H1 (cell line): ENCODE measurements around the gene USP7. TPM values are rescaled to one million over a fixed set of nuclear protein-coding genes. Genes with fewer than 3 reads are reported as not detected.

Experiments
- CTCF ChIA-PET: fragments of 300-600 bp; sonication (Branson Sonifier 250); formaldehyde crosslinking; loops from one replicate; lab custom pipeline; 2021; ENCODE audit not compliant: partially characterized antibody; lab: Charles Lee
- POLR2A ChIA-PET: fragments of 300-600 bp; sonication (Branson Sonifier 250); formaldehyde crosslinking; loops from one replicate; lab custom pipeline; 2021; ENCODE audit warnings: inconsistent platforms; ENCODE audit not compliant: partially characterized antibody; lab: Charles Lee
- DNase-seq, 2 experiments: peaks; one replicate each; pipeline versions ENCODE4 v3.0.0 to v3.0.0-alpha.2; 2010 to 2022; ENCODE audit warnings: low spot score in 2 of 2, low read depth in 1 of 2, mixed read lengths in 1 of 2
- FAIRE-seq: peaks from 2 replicates; lab custom pipeline; 2011; peaks lifted over from hg19 to GRCh38; lab: Jason Lieb, UNC
- H2AFZ ChIP-seq: 2 replicates; pipeline ENCODE4 v1.8.1; 2012; ENCODE audit warnings: low read length, inconsistent platforms
- H2AK5ac ChIP-seq: 2 replicates; pipeline ENCODE4 v1.6.1; 2013; ENCODE audit warnings: low read depth, low read length
- H2BK120ac ChIP-seq: replicated peaks from 2 replicates; pipeline ENCODE3; 2013; ENCODE audit warnings: low read depth, low read length, inconsistent platforms
- H2BK12ac ChIP-seq: 2 replicates; pipeline ENCODE4 v1.6.1; 2013; ENCODE audit warnings: low read depth, low read length
- H2BK15ac ChIP-seq: 2 replicates; pipeline ENCODE4 v1.6.1; 2013; ENCODE audit warnings: low read length
- H2BK20ac ChIP-seq: 2 replicates; pipeline ENCODE4 v1.6.1; 2013; ENCODE audit warnings: low read length
- H2BK5ac ChIP-seq: 2 replicates; pipeline ENCODE4 v1.6.1; 2013; ENCODE audit warnings: low read depth, low read length
- H3K14ac ChIP-seq: 2 replicates; pipeline ENCODE4 v1.6.1; 2013; ENCODE audit warnings: inconsistent platforms; ENCODE audit not compliant: insufficient read length
- H3K18ac ChIP-seq: 2 replicates; pipeline ENCODE4 v1.6.1; 2013; ENCODE audit warnings: low read length; ENCODE audit errors: extremely low read depth
- H3K23ac ChIP-seq: 2 replicates; pipeline ENCODE4 v1.6.1; 2013; ENCODE audit warnings: inconsistent platforms; ENCODE audit not compliant: insufficient read length
- H3K23me2 ChIP-seq: 2 replicates; pipeline ENCODE4 v1.6.1; 2013; ENCODE audit warnings: low read depth, low read length
- H3K27ac ChIP-seq: 2 replicates; pipeline ENCODE4 v1.6.1; 2011; ENCODE audit warnings: low read depth, low read length, inconsistent platforms
- H3K27me3 ChIP-seq, 4 experiments: replicated peaks in 1 of 4; 1 replicate in 1 of 4; 2 replicates in 3 of 4; pipeline versions ENCODE4 v1.6.1 to v1.8.1; 2011 to 2013; ENCODE audit warnings: low read length in 3 of 4, mild to moderate bottlenecking in 3 of 4, inconsistent platforms in 2 of 4, mixed read lengths in 2 of 4, moderate library complexity in 1 of 4; ENCODE audit not compliant: control insufficient read depth in 3 of 4, insufficient read depth in 3 of 4; ENCODE audit errors: extremely low read depth in 1 of 4
- H3K36me3 ChIP-seq, 4 experiments: 2 replicates each; pipeline versions ENCODE4 v1.6.1 to v1.8.1; 2011 to 2013; ENCODE audit warnings: mild to moderate bottlenecking in 4 of 4, low read length in 3 of 4, moderate library complexity in 2 of 4, control low read depth in 1 of 4, inconsistent platforms in 1 of 4; ENCODE audit not compliant: insufficient read depth in 4 of 4, control insufficient read depth in 2 of 4
- H3K4ac ChIP-seq: replicated peaks from 2 replicates; pipeline ENCODE3; 2013; ENCODE audit warnings: low read length, low read depth, mixed read lengths, inconsistent platforms; ENCODE audit not compliant: insufficient read length
- H3K4me1 ChIP-seq, 4 experiments: replicated peaks in 1 of 4; 1 replicate in 1 of 4; 2 replicates in 3 of 4; pipeline versions ENCODE4 v1.6.1 to v1.8.1; 2011 to 2013; ENCODE audit warnings: low read length in 3 of 4, inconsistent platforms in 2 of 4, mixed read lengths in 1 of 4; ENCODE audit not compliant: insufficient read depth in 4 of 4, control insufficient read depth in 3 of 4
- H3K4me2 ChIP-seq, 2 experiments: 2 replicates each; pipeline versions ENCODE4 v1.6.1 to v1.8.1; 2011 to 2013; ENCODE audit warnings: low read depth in 2 of 2, low read length in 2 of 2, control low read depth in 1 of 2, inconsistent platforms in 1 of 2, mild to moderate bottlenecking in 1 of 2; ENCODE audit not compliant: insufficient read depth in 1 of 2
- H3K4me3 ChIP-seq, 4 experiments: fragments of 200-600, 300-600 bp in 1 of 4; sonication (generic), shearing (Covaris generic), sonication (Bioruptor Twin) in 1 of 4; 2 replicates each; pipeline versions ENCODE4 v1.5.1 to v1.8.1; 2011 to 2016; ENCODE audit warnings: low read length in 4 of 4, low read depth in 3 of 4, control low read depth in 2 of 4, inconsistent platforms in 2 of 4, mild to moderate bottlenecking in 2 of 4, mixed read lengths in 1 of 4, moderate library complexity in 1 of 4; ENCODE audit not compliant: insufficient read depth in 2 of 4; ENCODE audit errors: extremely low read depth in 1 of 4
- H3K56ac ChIP-seq: replicated peaks from 2 replicates; pipeline ENCODE3; 2013; ENCODE audit warnings: low read depth, mild to moderate bottlenecking, mixed read lengths, low read length, inconsistent platforms; ENCODE audit not compliant: insufficient read length
- H3K79me1 ChIP-seq: 2 replicates; pipeline ENCODE4 v1.6.1; 2013; ENCODE audit warnings: low read depth, low read length, control low read depth
- H3K79me2 ChIP-seq, 2 experiments: 2 replicates each; pipeline versions ENCODE4 v1.6.1 to v1.8.1; 2012 to 2013; ENCODE audit warnings: low read length in 2 of 2, mild to moderate bottlenecking in 2 of 2, inconsistent platforms in 1 of 2; ENCODE audit not compliant: insufficient read depth in 2 of 2, control insufficient read depth in 1 of 2
- H3K9ac ChIP-seq, 4 experiments: replicated peaks in 1 of 4; 1 replicate in 1 of 4; 2 replicates in 3 of 4; pipeline versions ENCODE4 v1.6.1 to v1.8.1; 2011 to 2013; ENCODE audit warnings: low read depth in 3 of 4, low read length in 3 of 4, control low read depth in 2 of 4, mild to moderate bottlenecking in 2 of 4, moderate library complexity in 2 of 4, inconsistent platforms in 1 of 4; ENCODE audit errors: extremely low read depth in 1 of 4
- H3K9me3 ChIP-seq, 2 experiments: 2 replicates each; pipeline versions ENCODE4 v1.6.1 to v1.8.1; 2012 to 2013; ENCODE audit warnings: mild to moderate bottlenecking in 2 of 2, moderate library complexity in 2 of 2, control low read depth in 1 of 2, inconsistent platforms in 1 of 2, low read depth in 1 of 2, low read length in 1 of 2, mixed read lengths in 1 of 2; ENCODE audit not compliant: insufficient read depth in 2 of 2
- H4K20me1 ChIP-seq, 2 experiments: replicated peaks in 1 of 2; 2 replicates each; pipeline versions ENCODE3 to v1.8.1; 2011 to 2013; ENCODE audit warnings: inconsistent platforms in 2 of 2, low read length in 2 of 2, mild to moderate bottlenecking in 1 of 2; ENCODE audit not compliant: insufficient read depth in 2 of 2, control insufficient read depth in 1 of 2
- H4K5ac ChIP-seq: 2 replicates; pipeline ENCODE4 v1.6.1; 2013; ENCODE audit warnings: low read length, low read depth, mixed read lengths, inconsistent platforms; ENCODE audit not compliant: insufficient read length
- H4K8ac ChIP-seq: 2 replicates; pipeline ENCODE4 v1.8.0; 2013; ENCODE audit warnings: mild to moderate bottlenecking, moderate library complexity, low read length, inconsistent platforms; ENCODE audit not compliant: insufficient read depth; ENCODE audit errors: extremely low read depth
- H4K91ac ChIP-seq: replicated peaks from 2 replicates; pipeline ENCODE3; 2013; ENCODE audit warnings: low read length, mixed read lengths, inconsistent platforms; ENCODE audit not compliant: insufficient read length
- NRF1 ChIP-seq: IDR thresholded peaks from 2 replicates; pipeline ENCODE4 v1.6.1; 2011; ENCODE audit warnings: mild to moderate bottlenecking, low read depth, low read length, improper control_type of control experiment
- WGBS, 2 experiments: shearing (Covaris generic) in 1 of 2; methylation state at CpG; one replicate each; pipeline versions ENCODE4 v1.1.6 to v1.1.7; 2013 to 2015; ENCODE audit warnings: low lambda C conversion rate in 2 of 2, mixed read lengths in 2 of 2, inconsistent platforms in 1 of 2, low coverage in 1 of 2, missing lambda C conversion rate in 1 of 2; ENCODE audit not compliant: insufficient replicate concordance in 2 of 2, insufficient coverage in 1 of 2, insufficient read length in 1 of 2; ENCODE audit errors: extremely low coverage in 1 of 2, missing lambda C conversion rate in 1 of 2; 5-methylcytosine and 5-hydroxymethylcytosine counted together
- polyA plus RNA-seq, 7 experiments: library from polyadenylated mRNA; depleted of rRNA in 3 of 7; stranded (reverse) in 5 of 7; unstranded in 2 of 7; fragments of >200 nt in 5 of 7; fragments of 200-250 nt in 2 of 7; gene quantifications; 1 replicate in 5 of 7; 2 replicates in 1 of 7; 4 replicates in 1 of 7; pipeline versions ENCODE4 v1.2.1 to v1.2.3, GENCODE V29; 2011 to 2013; ENCODE audit warnings: missing spikeins in 2 of 7, mixed read lengths in 2 of 7
- total RNA-seq: library from RNA; stranded (reverse); fragmentation: NEBNext Ultra II Directional; extraction: Animal tissue kit (Norgen Biotek cat#: 25700); gene quantifications from 2 replicates; pipeline ENCODE4 v1.2.1, GENCODE V29; 2021

The USP7 gene
- total and polyA plus RNA-seq, 2 of the 8 experiments (the other 6 are each of a cell fraction or from before 2014, with no cell fraction given): 21.3 to 211 TPM

DNA sequence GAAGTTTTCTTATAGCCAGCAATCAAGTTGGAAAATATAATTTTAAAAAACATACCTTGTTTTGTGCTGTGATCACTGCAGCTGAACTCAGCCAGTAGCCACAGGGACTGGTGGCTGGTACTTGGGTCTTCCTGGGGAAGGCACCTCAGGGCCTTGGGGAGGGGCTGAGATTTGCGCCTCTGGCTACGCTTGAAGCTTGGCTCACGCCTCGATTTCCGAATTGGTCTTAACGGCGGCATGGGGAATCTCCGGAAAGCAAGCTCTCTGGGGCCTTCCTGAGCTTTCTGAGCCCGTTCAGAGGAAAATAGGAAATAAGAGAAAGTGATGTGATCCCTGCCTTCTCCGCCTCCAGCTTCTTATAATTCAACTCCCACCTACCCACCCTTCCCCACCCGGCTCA is 11.3 kb upstream of the USP7 start:
- Histone ChIP-seq H3K36me3 (no peaks in the 10 kb centered on the region), H2BK20ac (no peak overlapping the region), H3K18ac (no peak overlapping the region), H3K9me3 (no peaks in the 10 kb centered on the region), H2BK15ac (no peak overlapping the region), H2AFZ (no peak overlapping the region), H3K23ac (no peak overlapping the region), H3K4me2 (no peak overlapping the region), H3K14ac (no peak overlapping the region), H4K20me1 (no peaks in the 10 kb centered on the region), H4K5ac (no peak overlapping the region), H2AK5ac (no peak overlapping the region), H3K27ac (no peak overlapping the region), H2BK5ac (no peak overlapping the region), H3K9ac (no peak overlapping the region), H4K8ac (peak overlapping the region; percentile 53; the same call in 1 of the 2 replicates), H3K27me3 (no peaks in the 10 kb centered on the region), H3K4me3 (no peak overlapping the region), H4K91ac (no peak overlapping the region), H3K23me2 (no peaks in the 10 kb centered on the region), H3K4ac (no peak overlapping the region), H3K56ac (no peak overlapping the region), H2BK120ac (no peak overlapping the region), H3K4me1 (no peaks in the 10 kb centered on the region), H3K79me2 (no peaks in the 10 kb centered on the region)
- WGBS, 2 experiments: 84% methylated on average over 10 of the region's 11 CpGs; no CpG with 5 or more reads in 1 of the 2 experiments
- POLR2A ChIA-PET: interaction anchor here (1.2 to 1.6 kb wide), 2 partner anchors 10 to 12 kb away, joined by 3 to 9 read pairs; partner anchors contain the start of gene USP7
- DNase-seq: no peak
- FAIRE-seq: no peak
- no peak for TF ChIP-seq NRF1
- TF ChIP-seq, all 59 proteins: peak for 0
- CTCF ChIA-PET: interaction anchor here (0.6 to 1.0 kb wide), 6 partner anchors 8 to 1477 kb away, joined by 3 to 6 read pairs (median 4); no protein-coding TSS in a partner anchor
- peak overlapping the region; percentile 31; the same call in 1 of the 2 replicates for H2BK12ac ChIP-seq
- no peaks in the 10 kb centered on the region for H3K79me1 ChIP-seq
